SH-SY5Y (cell line): ENCODE results near the gene WFDC12.

Experiments used
- GATA2 ChIP-seq: IDR thresholded peaks from 2 replicates; pipeline ENCODE4 v1.6.1; 2011; ENCODE audit warnings: mild to moderate bottlenecking, low read depth, low read length
- GATA3 ChIP-seq: IDR thresholded peaks from 2 replicates; pipeline ENCODE4 v1.6.1; 2011; ENCODE audit warnings: low read depth, mild to moderate bottlenecking, low read length, moderate library complexity

WFDC12 gene

DNA sequence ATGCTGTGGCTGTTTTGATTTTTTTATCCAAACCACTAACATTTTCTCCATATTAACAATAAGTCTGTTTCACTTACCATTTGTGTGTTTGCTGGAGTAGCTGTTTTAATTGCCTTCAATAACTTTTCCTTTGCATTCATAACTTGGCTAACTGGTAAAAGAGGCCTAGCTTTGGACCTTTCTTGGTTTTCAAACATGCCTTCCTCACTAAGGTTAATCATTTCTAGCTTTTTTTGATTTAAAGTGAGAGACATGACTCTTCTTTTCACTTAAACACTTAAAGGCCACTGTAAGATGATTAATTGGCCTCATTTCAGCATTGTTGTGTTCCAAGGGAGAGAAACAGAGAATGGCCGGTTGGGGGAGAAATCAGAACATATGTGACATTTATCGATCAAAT lies 2.9 kb downstream of the WFDC12 start:
- TF ChIP-seq GATA2, result no peak
- TF ChIP-seq GATA3, result no peak

DNA sequence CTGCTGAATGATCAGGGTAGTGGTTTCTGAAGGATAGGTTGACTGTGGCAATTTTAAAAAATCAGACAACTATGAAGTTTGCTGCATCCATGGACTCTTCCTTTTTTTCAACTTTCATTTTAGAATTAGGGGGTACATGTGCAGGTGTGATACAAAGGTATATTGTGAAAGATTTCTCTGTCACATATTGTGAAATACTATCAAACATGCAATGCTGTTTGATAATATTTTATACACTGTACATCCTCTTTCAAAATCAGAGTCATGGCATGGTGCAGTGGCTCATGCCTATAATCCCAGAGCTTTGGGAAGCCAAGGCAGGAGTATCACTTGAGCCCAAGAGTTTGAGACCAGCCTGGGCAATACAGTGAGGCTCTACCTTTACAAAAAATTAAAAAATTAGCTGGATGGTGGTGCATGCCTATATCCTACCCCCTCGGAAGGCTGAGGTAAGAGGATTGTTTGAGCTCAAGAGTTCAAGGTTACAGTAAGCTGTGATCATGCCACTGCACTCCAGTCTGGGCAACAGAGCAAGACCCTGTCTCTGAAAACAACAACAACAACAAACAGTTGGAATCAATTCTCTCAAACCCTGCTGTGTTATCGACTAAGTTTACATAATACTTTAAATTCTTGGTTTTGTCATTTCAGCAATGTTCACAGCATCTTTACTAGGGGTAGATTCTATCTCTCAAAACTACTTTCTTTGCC lies 4.6 kb downstream of the WFDC12 start:
- TF ChIP-seq GATA2 (no peak), GATA3 (no peak)

DNA sequence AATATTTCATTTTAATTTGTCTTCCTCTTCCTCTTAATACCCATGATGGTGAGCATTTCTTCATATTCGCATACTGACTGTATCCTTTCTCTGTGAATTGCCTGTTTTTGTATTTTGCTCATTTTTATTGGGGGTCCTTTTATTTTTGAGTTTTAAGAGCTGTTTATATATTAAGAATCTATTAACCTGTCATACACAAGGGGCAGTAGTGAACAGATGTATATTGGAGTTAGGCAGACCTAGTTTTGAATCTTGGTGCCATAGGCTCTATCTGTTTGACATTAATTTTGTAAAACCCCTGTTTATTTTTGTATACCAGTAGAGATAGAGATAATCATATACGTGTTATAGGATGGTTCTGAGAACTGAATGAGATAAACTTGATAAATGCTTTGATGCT lies 6.2 kb downstream of the WFDC12 start:
- TF ChIP-seq GATA3 (no peak), GATA2 (no peak)

DNA sequence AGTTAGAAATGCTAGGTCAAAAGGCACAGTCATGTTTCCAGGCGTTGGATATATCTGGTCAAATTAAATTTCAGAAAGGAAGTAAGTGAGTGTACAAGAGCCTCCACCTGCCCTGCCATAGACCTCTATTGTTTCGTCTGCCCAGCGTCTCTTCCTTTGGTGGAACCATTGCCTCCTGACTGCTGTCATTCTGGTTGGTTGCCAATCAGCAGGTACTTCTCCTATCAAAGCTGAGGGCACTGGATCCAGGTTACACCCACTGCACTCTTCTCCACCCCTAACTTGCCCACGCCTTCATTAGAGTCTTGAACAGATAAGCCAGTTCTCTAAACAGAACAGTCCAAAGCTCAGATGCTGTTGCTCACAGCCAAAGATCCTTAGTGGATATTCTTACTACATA lies 6.7 kb downstream of the WFDC12 start:
- TF ChIP-seq GATA2 (no peak), GATA3 (no peak)

DNA sequence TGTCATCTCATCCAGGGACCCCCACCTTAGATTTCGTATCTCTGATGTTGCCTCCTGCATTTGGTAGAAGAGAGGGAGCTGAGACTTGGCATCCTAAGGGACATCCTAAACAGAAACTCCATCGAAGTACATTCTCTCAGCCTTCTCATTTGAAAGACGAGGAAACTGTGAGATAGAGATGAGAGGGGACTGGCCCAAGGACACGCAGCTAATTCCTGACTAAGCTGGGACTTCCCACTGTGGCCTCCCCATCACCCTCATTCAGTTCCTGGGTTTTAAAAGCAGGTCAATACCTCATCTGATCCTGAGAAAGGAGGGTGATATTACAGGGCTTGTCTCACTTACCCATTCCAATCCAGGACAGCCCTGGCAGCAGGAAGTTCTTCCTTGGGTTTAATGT lies 8.4 kb downstream of the WFDC12 start:
- TF ChIP-seq GATA2 (no peak), GATA3 (no peak)

DNA sequence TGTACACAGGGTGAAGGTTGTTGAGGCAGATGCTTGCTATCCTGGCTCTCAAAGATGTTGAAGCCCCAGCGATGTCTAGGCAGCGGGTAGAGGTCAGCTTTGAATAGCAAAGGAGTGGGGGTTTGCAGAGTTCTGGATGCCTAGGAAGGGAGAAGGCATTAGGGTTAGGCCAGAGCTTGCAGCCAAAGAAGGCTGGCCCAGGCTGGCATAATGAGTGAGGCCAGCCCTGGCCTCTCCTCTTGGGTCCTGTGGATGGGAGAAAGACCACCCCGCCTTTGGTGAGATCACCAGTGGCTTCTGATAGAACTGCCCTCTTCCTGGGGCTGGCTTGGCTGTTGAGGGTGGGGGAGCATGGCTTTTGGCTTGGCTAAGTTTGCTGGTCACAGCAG lies 8.9 kb downstream of the WFDC12 start:
- TF ChIP-seq GATA2 (no peak), GATA3 (no peak)

DNA sequence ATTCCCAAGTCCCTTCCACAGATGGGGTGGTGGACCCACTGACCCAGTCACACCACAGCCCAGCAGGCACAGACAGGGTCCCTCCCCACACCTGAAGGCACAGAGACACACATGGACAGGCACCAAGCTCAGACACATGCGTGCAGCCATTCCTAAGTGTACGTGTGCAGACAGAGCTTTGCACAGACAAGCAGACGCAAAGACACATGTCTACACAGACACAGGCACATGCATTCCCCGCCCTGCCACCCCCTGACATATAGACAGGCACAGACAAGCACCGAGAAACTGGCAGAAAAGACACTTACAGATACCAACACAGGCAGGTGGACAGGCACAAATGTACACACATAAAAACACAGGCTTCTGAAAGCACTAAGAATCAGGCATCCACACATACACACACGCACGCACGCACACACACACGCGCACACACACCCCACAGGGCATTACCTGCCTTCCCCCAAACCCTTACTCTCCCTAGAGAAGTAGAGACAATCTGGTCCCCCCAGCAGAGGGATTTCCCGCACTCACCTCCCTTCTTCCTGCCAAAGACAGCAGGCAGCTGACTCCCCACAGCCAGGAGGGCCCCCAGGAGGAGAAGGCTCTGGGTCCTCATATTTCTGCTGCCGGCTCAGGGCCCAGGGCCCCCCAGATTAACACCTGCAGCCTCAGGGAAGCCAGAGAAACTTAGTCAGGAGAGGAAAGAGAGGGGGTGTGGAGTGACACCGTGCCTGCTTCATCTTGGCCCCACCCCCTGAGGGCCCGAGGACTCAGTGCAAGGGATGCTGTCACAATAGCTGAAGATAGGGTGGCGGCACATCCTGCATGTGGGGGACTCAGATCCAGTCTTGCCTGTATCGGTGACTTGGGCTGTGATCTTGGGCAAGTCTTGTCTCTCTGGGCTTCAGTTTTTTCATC lies 9.5 kb downstream of the WFDC12 start, which contains the start of gene WFDC5:
WFDC5 (minus strand) TSS at position 710 of the 921 bp plus-strand sequence; CDS start at position 619, 91 bp downstream.
- TF ChIP-seq GATA3 (no peak), GATA2 (no peak)

DNA sequence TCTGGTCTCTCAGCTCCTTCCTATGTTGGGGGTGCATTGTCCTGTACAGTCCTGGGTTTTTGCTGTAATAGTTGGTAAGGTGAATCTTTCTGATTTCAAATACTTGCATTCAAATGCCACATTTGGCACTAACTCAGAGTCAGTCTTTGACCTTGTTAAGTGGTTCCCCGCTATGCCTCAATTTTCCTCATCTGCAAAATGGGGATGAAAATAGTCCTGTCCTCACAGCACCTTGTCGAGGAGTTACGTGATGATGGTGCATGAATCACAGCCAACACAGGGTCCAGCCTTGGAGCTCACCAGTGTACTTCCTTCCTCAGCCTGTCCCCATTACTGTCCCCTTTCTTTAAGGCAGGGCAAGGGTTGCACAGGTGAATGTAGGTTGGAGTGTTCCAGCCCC lies 10.4 kb downstream of the WFDC12 start:
- TF ChIP-seq GATA3 (no peak), GATA2 (no peak)

DNA sequence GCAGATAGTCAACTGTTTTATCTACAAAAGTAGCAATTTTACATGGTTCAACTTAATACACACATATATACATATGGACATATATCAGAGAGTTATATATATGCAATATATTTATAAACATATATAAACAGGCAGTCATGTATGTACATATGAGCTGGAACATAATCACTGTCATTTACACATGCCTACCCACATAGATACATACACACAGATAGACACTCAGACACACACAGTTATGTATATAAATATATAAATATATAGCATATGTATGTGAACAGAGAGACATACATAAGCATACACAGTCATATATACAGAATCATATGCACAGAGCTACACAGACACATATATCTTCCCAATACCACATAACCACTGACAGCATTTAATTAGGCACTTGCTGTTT lies 11.5 kb downstream of the WFDC12 start:
- no peak for TF ChIP-seq GATA2
- no peak for TF ChIP-seq GATA3

DNA sequence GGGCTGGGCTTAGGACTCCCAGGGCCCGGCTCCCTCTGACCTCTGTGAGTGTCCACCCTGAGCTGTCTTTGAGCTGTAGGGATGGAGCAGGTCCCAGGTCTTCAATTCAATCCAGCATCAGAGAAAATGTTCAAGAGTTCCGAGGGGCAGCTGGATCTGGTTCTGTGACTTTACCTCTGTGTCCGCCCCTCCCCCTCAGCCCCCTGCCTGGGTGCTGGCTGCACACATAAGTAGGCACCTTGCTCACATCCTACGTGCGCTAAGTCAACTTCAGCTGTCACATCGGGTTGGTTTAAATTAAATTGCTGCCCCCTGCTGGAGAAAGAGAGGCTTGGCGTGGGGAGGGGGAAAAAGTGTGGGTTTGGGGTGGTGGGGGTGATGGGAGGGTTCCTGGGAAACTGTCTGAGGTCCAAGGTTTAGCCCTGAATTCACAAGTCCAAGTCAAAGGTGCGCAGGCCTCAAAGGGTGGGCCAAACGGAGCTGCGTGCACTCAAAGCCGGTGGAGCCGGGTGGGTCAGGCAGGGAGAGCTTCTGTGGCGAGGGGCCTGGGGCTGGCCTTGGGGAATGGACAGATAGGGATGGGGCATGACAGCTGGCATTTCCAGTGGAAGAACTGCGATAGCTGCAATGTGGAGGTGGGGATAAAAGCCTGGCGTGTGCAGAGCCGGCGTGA lies 12.3 kb downstream of the WFDC12 start:
- TF ChIP-seq GATA2, result no peak
- TF ChIP-seq GATA3, result no peak

DNA sequence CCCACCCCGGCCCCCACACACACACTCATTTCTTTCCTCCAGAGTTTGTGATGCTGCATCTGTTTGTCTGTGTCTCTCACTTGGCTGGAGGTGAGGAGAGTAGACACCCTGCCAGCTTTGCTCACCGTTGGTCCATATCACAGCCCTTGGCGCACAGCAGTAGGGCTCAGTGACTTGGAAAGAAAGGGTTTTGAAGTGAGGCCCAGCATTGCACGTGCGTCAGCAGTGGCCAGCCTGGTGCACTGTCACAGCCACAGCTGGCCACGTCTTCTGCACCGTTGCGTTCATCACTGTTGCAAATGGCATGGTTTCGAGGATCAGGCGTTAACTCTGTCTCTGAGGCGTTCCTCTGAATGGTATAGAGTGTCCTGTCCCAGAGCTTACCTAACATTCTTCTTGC lies 13.0 kb downstream of the WFDC12 start:
- TF ChIP-seq GATA3, result no peak
- TF ChIP-seq GATA2, result no peak

DNA sequence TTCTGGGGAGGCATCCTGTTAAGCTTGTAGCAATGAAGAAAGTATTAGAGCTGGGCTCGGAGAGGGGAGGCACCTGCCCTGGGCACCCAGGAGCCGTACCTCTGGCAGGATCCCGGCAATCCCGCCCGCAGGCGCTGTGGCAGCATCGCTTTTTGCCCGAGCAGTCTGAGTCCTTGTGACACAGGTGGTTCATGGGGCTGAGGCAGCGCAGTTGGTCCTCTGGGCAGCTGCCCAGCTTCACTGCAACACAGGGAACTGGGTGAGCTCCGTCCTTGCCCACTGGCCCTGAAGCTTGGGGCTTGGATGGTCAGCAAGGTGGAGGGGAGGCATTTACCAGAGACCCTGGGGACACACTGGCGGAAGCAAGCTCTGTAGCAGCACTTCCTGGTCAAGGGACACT lies 14.0 kb downstream of the WFDC12 start:
- TF ChIP-seq GATA2 (no peak), GATA3 (no peak)

DNA sequence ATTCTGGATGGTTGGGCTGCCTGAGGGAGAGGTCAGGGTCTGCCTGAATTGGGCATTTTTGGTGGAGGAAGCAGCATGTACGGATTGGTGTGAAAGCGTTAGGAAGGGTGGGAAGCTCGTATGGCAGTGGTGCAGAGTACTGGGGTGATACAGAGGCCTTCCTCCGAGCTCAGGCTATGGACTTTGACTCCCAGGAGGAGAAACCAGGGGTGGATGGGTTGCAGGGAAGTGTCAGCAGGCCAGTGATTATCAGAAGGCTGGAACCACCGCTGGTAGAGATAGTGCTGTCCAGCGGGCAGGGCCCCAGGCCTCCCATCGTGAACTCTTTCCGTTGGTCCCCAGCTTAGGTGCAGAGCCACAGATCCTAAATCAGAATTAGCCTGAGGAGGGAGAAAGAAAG lies 14.6 kb downstream of the WFDC12 start:
- TF ChIP-seq GATA2 (no peak), GATA3 (no peak)

DNA sequence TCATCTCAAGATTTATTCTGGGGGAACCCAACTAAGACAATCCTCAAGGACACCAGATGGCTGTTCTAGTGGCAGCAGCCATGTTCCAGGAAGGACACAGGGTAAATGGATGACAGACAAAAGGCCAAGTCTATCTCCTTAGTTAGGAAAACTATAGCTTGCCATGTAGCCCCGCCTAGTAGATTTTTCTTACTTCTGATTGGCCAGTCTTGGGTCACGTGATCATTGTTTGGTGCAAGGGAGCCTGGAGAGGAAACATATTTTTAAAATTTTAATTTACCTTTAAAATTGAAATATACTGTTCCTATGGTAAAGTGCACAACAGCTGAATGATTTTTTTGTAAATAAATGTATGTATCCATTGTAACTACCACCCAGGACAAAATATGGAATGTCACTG lies 18.9 kb downstream of the WFDC12 start:
- TF ChIP-seq GATA3 (no peak), GATA2 (no peak)
